K562 (cell line): ENCODE results near the gene ATP9A. TPM values are rescaled to one million over a fixed set of nuclear protein-coding genes. Genes with fewer than 3 reads are reported as not detected.
"Not testable (repeated sequence)": the region's sequence is repeated elsewhere in the genome, so short reads cannot be mapped to it uniquely, and the experiment has no call there.

Source experiments
- ATAC-seq: fragments of 200-7000 bp; cut with Tn5 transposase; 3 replicates; pipeline ENCODE4 v1.9.1; 2020; ENCODE audit warnings: moderate library complexity
- BruUV-seq: library from RNA; stranded (reverse); fragments of 400-500 nt; replicated peaks from 2 replicates; lab custom pipeline; 2021; lab: Mats Ljungman, UMichigan
- CTCF ChIA-PET: fragments of 300-600 bp; formaldehyde crosslinking; extraction: SDS; loops from one replicate; lab custom pipeline; 2021; ENCODE audit warnings: low intra/inter-chr PET ratio; lab: Yijun Ruan, JAX
- POLR2A ChIA-PET: fragments of 300-600, 350-650 bp; sonication (Branson Sonifier 250); formaldehyde crosslinking; extraction: SDS; loops from one replicate; lab custom pipeline; 2021; ENCODE audit warnings: antibody characterized with exemption, inconsistent platforms; lab: Yijun Ruan, JAX
- DNase-seq, 4 experiments: peaks; one replicate each; pipeline versions ENCODE4 v3.0.0 to v3.0.0-alpha.2; 2011 to 2018; ENCODE audit warnings: low spot score in 3 of 4, mixed read lengths in 3 of 4; ENCODE audit errors: extremely low read depth in 1 of 4
- FAIRE-seq: peaks from 2 replicates; lab custom pipeline; 2011; peaks lifted over from hg19 to GRCh38; lab: Jason Lieb, UNC
- H2AFZ ChIP-seq: 2 replicates; pipeline ENCODE4 v1.6.0; 2011; ENCODE audit warnings: low read depth, low read length, control low read depth, inconsistent platforms
- H3K27ac ChIP-seq: fragments of 200-600 bp; 3 replicates; pipeline ENCODE4 v1.8.0; 2011; ENCODE audit warnings: low read depth, mild to moderate bottlenecking, control low read depth, inconsistent platforms, low read length, moderate library complexity, mixed read lengths; ENCODE audit errors: extremely low read depth
- H3K27me3 ChIP-seq, 2 experiments: fragments of 300-600 bp in 1 of 2; 2 replicates in 1 of 2; 3 replicates in 1 of 2; pipeline versions ENCODE4 v1.6.0 to v1.8.0; 2011; ENCODE audit warnings: inconsistent platforms in 2 of 2, low read length in 2 of 2, mild to moderate bottlenecking in 1 of 2, mixed read lengths in 1 of 2, moderate library complexity in 1 of 2; ENCODE audit not compliant: control insufficient read depth in 2 of 2, insufficient read depth in 2 of 2
- H3K36me3 ChIP-seq: fragments of 300-600 bp; 3 replicates; pipeline ENCODE4 v1.8.0; 2011; ENCODE audit warnings: mild to moderate bottlenecking, low read length, inconsistent platforms; ENCODE audit not compliant: control insufficient read depth, insufficient read depth
- H3K4me1 ChIP-seq, 2 experiments: fragments of 200-600 bp in 1 of 2; replicated peaks in 1 of 2; 2 replicates in 1 of 2; 3 replicates in 1 of 2; pipeline versions ENCODE4 v1.5.1 to v1.8.0; 2011; ENCODE audit warnings: inconsistent platforms in 2 of 2, low read length in 2 of 2, mild to moderate bottlenecking in 1 of 2, mixed read lengths in 1 of 2, moderate library complexity in 1 of 2; ENCODE audit not compliant: control insufficient read depth in 2 of 2, insufficient read depth in 2 of 2
- H3K4me2 ChIP-seq: 2 replicates; pipeline ENCODE4 v1.6.1; 2011; ENCODE audit warnings: low read length, control low read depth, inconsistent platforms, mixed read lengths; ENCODE audit not compliant: insufficient read depth
- H3K4me3 ChIP-seq: fragments of 200-600 bp; sonication (generic), shearing (Covaris generic); 2 replicates; pipeline ENCODE4 v1.5.1; 2016; ENCODE audit warnings: control low read depth, inconsistent platforms
- H3K79me2 ChIP-seq: fragments of 200-600 bp; 3 replicates; pipeline ENCODE4 v1.8.0; 2011; ENCODE audit warnings: low read length, inconsistent platforms; ENCODE audit not compliant: control insufficient read depth, insufficient read depth
- H3K9ac ChIP-seq, 2 experiments: 2 replicates each; pipeline versions ENCODE4 v1.6.0 to v1.6.1; 2011; ENCODE audit warnings: low read depth in 2 of 2, low read length in 2 of 2, control low read depth in 1 of 2, inconsistent platforms in 1 of 2, mild to moderate bottlenecking in 1 of 2, mixed read lengths in 1 of 2; ENCODE audit not compliant: insufficient read depth in 1 of 2
- H3K9me1 ChIP-seq: one replicate; pipeline ENCODE4 v1.6.0; 2011; ENCODE audit warnings: inconsistent platforms, mild to moderate bottlenecking, low read length, moderate library complexity; ENCODE audit not compliant: control insufficient read depth, insufficient read depth
- H3K9me3 ChIP-seq: replicated peaks from 2 replicates; pipeline ENCODE4 v1.5.1; 2011; ENCODE audit warnings: low read depth, low read length, inconsistent platforms; ENCODE audit not compliant: control insufficient read depth, insufficient read depth
- H4K20me1 ChIP-seq: replicated peaks from 2 replicates; pipeline ENCODE4 v1.6.1; 2011; ENCODE audit warnings: low read length, inconsistent platforms, mixed read lengths; ENCODE audit not compliant: control insufficient read depth, insufficient read depth
- GTF2F1 ChIP-seq: IDR thresholded peaks from 2 replicates; pipeline ENCODE4 v1.6.1; 2011; ENCODE audit warnings: low read depth, low read length, improper control_type of control experiment
- SRSF7 ChIP-seq: fragments of 200-400 bp; formaldehyde crosslinking; optimal IDR thresholded peaks from 2 replicates; pipeline ENCODE3; 2017; ENCODE audit warnings: mild to moderate bottlenecking, low read depth, low read length
- TCF7L2 ChIP-seq: fragments of 150-350 bp; IDR thresholded peaks from 2 replicates; pipeline ENCODE4 v1.6.1; 2016; ENCODE audit warnings: low read depth, mild to moderate bottlenecking, low read length, moderate library complexity
- WGBS: fragments of 100-300 bp; shearing (Covaris generic); methylation state at CpG from one replicate; pipeline ENCODE4 v1.1.6; 2016; ENCODE audit warnings: low coverage, mixed read lengths; ENCODE audit not compliant: insufficient coverage; ENCODE audit errors: missing lambda C conversion rate; 5-methylcytosine and 5-hydroxymethylcytosine counted together
- in situ Hi-C: fragments of 300-500 bp; cut with MboI; formaldehyde crosslinking; loops from 4 replicates; pipeline ENCODE4 v1.15.0; 2018; ENCODE audit warnings: inconsistent platforms, mixed read lengths
- intact Hi-C: fragments of 100-400 bp; cut with micrococcal nuclease; formaldehyde crosslinking; loops from 2 replicates; pipeline ENCODE4 v1.14.2; 2022
- polyA plus RNA-seq, 8 experiments: library from polyadenylated mRNA; depleted of rRNA in 4 of 8; stranded (reverse) in 5 of 8; unstranded in 3 of 8; fragments of >200 nt; fragmentation: Nextera tagmentation in 2 of 8; fragmentation: Illumina TruSeq in 1 of 8; extraction: Ambion mirVana in 2 of 8; extraction: Trizol in 1 of 8; gene quantifications; 2 replicates each; pipeline versions ENCODE4 v1.2.1 to v1.2.3, GENCODE V29; 2011 to 2014; ENCODE audit warnings: inconsistent platforms in 1 of 8, missing spikeins in 1 of 8
- total RNA-seq, 7 experiments: library from RNA; depleted of rRNA in 6 of 7; stranded (reverse); fragments of >200 nt in 6 of 7; fragmentation: Illumina TruSeq in 2 of 7; extraction: Trizol in 2 of 7; gene quantifications; 2 replicates each; pipeline versions ENCODE4 v1.2.1 to v1.2.3, GENCODE V29; 2011 to 2021; ENCODE audit warnings: low replicate concordance in 1 of 7
- TF ChIP-seq, protein P1 (sequence below): fragments of 450-650 bp; conservative IDR thresholded peaks from 2 replicates; pipeline ENCODE4 v1.6.1; 2016; ENCODE audit warnings: missing genetic modification characterization, low read depth, mild to moderate bottlenecking, missing compliant biosample characterization, moderate library complexity
- TF ChIP-seq, protein P2 (sequence below): sonication (generic); formaldehyde crosslinking; IDR thresholded peaks from 2 replicates; pipeline ENCODE4 v1.8.0; 2023; ENCODE audit warnings: mild to moderate bottlenecking, missing genetic modification reagents

The ATP9A gene
- total and polyA plus RNA-seq, 9 of the 15 experiments (the other 6 are each of a cell fraction or from before 2014, with no cell fraction given) = 0.18 to 0.62 (median 0.29) TPM

DNA sequence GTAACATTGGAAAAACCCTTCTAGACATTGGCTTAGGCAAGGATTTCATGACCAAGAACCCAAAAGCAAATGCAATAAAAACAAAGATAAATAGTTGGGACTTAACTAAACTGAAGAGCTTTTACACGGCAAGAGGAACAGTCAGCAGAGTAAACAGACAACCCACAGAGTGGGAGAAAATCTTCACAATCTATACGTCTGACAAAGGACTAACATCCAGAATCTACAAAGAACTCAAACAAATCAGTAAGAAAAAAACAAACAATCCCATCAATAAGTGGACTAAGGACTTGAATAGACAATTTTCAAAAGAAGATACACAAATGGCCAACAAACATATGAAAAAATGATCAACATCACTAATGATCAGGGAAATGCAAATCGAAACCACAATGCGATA lies 45.9 kb downstream of the ATP9A start:
- H3K4me3 ChIP-seq, ATAC-seq, H4K20me1 ChIP-seq, H3K4me2 ChIP-seq, POLR2A ChIA-PET, H3K4me1 ChIP-seq, H3K36me3 ChIP-seq, BruUV-seq, H3K9me3 ChIP-seq, H2AFZ ChIP-seq, H3K79me2 ChIP-seq, in situ Hi-C loops, H3K9ac ChIP-seq, FAIRE-seq, intact Hi-C loops, H3K27ac ChIP-seq, H3K9me1 ChIP-seq, DNase-seq, CTCF ChIA-PET: not testable (repeated sequence)
- H3K27me3 ChIP-seq = peaks cover 5 to 12% of the 10 kb centered on the region in 2 experiments; a peak in 2 of 5 replicates
- 0% methylated on average over 4 of the region's 4 CpGs for WGBS

DNA sequence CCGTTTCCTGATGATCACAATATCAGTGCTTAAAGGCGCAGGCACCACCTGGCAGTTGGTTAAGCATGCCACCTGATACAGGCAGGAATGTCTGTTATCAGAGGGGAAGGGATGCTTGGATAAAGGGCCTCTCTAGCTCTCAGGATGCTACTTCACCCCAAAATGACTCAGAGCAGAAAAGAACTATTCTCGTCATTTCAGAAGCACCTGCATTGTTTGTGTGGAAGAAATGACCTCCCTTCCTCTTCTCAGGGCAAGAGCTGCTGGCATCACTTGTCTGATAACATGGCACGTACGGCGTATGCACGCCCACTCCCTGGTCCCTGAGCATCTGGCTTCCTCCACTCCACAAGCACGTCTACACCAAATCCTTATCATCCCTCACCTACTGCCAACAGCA lies 47.3 kb downstream of the ATP9A start:
- peaks cover 5 to 12% of the 10 kb centered on the region in 2 experiments; a peak in 2 of 5 replicates for H3K27me3 ChIP-seq
- no peak for DNase-seq
- in situ Hi-C loops = no loop called here
- TF ChIP-seq, protein P1, sequence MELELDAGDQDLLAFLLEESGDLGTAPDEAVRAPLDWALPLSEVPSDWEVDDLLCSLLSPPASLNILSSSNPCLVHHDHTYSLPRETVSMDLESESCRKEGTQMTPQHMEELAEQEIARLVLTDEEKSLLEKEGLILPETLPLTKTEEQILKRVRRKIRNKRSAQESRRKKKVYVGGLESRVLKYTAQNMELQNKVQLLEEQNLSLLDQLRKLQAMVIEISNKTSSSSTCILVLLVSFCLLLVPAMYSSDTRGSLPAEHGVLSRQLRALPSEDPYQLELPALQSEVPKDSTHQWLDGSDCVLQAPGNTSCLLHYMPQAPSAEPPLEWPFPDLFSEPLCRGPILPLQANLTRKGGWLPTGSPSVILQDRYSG (tag) = no peak
- no peak for TF ChIP-seq GTF2F1
- no peak for TF ChIP-seq TCF7L2
- TF ChIP-seq, protein P2, sequence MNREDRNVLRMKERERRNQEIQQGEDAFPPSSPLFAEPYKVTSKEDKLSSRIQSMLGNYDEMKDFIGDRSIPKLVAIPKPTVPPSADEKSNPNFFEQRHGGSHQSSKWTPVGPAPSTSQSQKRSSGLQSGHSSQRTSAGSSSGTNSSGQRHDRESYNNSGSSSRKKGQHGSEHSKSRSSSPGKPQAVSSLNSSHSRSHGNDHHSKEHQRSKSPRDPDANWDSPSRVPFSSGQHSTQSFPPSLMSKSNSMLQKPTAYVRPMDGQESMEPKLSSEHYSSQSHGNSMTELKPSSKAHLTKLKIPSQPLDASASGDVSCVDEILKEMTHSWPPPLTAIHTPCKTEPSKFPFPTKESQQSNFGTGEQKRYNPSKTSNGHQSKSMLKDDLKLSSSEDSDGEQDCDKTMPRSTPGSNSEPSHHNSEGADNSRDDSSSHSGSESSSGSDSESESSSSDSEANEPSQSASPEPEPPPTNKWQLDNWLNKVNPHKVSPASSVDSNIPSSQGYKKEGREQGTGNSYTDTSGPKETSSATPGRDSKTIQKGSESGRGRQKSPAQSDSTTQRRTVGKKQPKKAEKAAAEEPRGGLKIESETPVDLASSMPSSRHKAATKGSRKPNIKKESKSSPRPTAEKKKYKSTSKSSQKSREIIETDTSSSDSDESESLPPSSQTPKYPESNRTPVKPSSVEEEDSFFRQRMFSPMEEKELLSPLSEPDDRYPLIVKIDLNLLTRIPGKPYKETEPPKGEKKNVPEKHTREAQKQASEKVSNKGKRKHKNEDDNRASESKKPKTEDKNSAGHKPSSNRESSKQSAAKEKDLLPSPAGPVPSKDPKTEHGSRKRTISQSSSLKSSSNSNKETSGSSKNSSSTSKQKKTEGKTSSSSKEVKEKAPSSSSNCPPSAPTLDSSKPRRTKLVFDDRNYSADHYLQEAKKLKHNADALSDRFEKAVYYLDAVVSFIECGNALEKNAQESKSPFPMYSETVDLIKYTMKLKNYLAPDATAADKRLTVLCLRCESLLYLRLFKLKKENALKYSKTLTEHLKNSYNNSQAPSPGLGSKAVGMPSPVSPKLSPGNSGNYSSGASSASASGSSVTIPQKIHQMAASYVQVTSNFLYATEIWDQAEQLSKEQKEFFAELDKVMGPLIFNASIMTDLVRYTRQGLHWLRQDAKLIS = no peak
- no peak for TF ChIP-seq SRSF7
- TF ChIP-seq, all 486 proteins: peak for 0
- BruUV-seq = no TSS peak
- Histone ChIP-seq H3K9ac (no peak overlapping the region), H3K36me3 (no peaks in the 10 kb centered on the region), H3K9me1 (no peaks in the 10 kb centered on the region), H2AFZ (no peak overlapping the region), H3K4me1 (no peaks in the 10 kb centered on the region), H3K4me2 (no peak overlapping the region), H3K27ac (no peak overlapping the region), H3K4me3 (no peak overlapping the region), H4K20me1 (no peaks in the 10 kb centered on the region), H3K79me2 (no peaks in the 10 kb centered on the region), H3K9me3 (no peaks in the 10 kb centered on the region)
- ChIA-PET CTCF (no interaction called here), POLR2A (no interaction called here)
- 1% methylated on average over 8 of the region's 8 CpGs for WGBS
- ATAC-seq = no peak
- no peak for FAIRE-seq
- intact Hi-C loops = no loop called here
